Measurements from ENCODE around the gene LTBP1. TPM values are rescaled to one million over a fixed set of nuclear protein-coding genes. Genes with fewer than 3 reads are reported as not detected.

Gene LTBP1
- total RNA-seq, 1 experiment from 2014 or later, result 119 TPM

GRCh38 chr2:33380001-33380609 lies 433.4 kb downstream of the LTBP1 start:
- DNase-seq (ENCODE audit: unreplicated experiment), result peak; percentile 18
- Mint-ChIP-seq H3K4me1 (ENCODE audit: insufficient read depth, unreplicated experiment) (no peaks in the 10 kb centered on the region), H3K27me3 (ENCODE audit: insufficient read depth, unreplicated experiment) (no peaks in the 10 kb centered on the region), H3K27ac (ENCODE audit: low read depth, unreplicated experiment) (no peak overlapping the region), H3K36me3 (ENCODE audit: insufficient read depth, unreplicated experiment) (peaks cover 34% of the 10 kb centered on the region), H3K4me3 (ENCODE audit: unreplicated experiment) (no peak overlapping the region), H3K9me3 (ENCODE audit: unreplicated experiment) (no peaks in the 10 kb centered on the region)
- ChIA-PET POLR2A (interaction anchor here (0.7 to 0.8 kb wide), 2 partner anchors 11 to 822 kb away, joined by 3 read pairs; no protein-coding TSS in a partner anchor), CTCF (interaction anchor here (0.6 to 3.7 kb wide), 37 partner anchors 8 to 882 kb away, joined by 3 to 39 read pairs (median 3); partner anchors contain the start of gene FAM98A)
- TF ChIP-seq, protein P1, sequence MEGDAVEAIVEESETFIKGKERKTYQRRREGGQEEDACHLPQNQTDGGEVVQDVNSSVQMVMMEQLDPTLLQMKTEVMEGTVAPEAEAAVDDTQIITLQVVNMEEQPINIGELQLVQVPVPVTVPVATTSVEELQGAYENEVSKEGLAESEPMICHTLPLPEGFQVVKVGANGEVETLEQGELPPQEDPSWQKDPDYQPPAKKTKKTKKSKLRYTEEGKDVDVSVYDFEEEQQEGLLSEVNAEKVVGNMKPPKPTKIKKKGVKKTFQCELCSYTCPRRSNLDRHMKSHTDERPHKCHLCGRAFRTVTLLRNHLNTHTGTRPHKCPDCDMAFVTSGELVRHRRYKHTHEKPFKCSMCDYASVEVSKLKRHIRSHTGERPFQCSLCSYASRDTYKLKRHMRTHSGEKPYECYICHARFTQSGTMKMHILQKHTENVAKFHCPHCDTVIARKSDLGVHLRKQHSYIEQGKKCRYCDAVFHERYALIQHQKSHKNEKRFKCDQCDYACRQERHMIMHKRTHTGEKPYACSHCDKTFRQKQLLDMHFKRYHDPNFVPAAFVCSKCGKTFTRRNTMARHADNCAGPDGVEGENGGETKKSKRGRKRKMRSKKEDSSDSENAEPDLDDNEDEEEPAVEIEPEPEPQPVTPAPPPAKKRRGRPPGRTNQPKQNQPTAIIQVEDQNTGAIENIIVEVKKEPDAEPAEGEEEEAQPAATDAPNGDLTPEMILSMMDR (IDR thresholded peaks at IDR 0.05; ENCODE audit: unreplicated experiment), result peak; percentile 82
- intact Hi-C loops (cut with micrococcal nuclease), result loop anchor here (5.0 kb wide), 1 partner anchor 108 kb away; no protein-coding TSS in a partner anchor
- BruUV-seq (replicated peaks), result no TSS peak

GRCh38 chr2:33380719-33381118 lies 434.0 kb downstream of the LTBP1 start:
- no peaks in the 10 kb centered on the region for H3K9me3 Mint-ChIP-seq (ENCODE audit: unreplicated experiment)
- ChIA-PET POLR2A (interaction anchor here (0.8 kb wide), 1 partner anchor 10 kb away, joined by 3 read pairs; no protein-coding TSS in a partner anchor), CTCF (interaction anchor here (0.6 to 3.7 kb wide), 25 partner anchors 8 to 881 kb away, joined by 3 to 39 read pairs (median 3); partner anchors contain the start of gene FAM98A)
- no peaks in the 10 kb centered on the region for H3K27me3 Mint-ChIP-seq (ENCODE audit: insufficient read depth, unreplicated experiment)
- no peak overlapping the region for H3K27ac Mint-ChIP-seq (ENCODE audit: low read depth, unreplicated experiment)
- H3K4me1 Mint-ChIP-seq (ENCODE audit: insufficient read depth, unreplicated experiment), result no peaks in the 10 kb centered on the region
- no peak for DNase-seq (ENCODE audit: unreplicated experiment)
- intact Hi-C loops (cut with micrococcal nuclease), result loop anchor here (5.0 kb wide), 1 partner anchor 108 kb away; no protein-coding TSS in a partner anchor
- H3K4me3 Mint-ChIP-seq (ENCODE audit: unreplicated experiment), result no peak overlapping the region
- BruUV-seq (replicated peaks), result no TSS peak
- H3K36me3 Mint-ChIP-seq (ENCODE audit: insufficient read depth, unreplicated experiment), result peaks cover 40% of the 10 kb centered on the region
- TF ChIP-seq, protein P1 (IDR thresholded peaks at IDR 0.05; ENCODE audit: unreplicated experiment), result no peak

GRCh38 chr2:33381301-33381858 lies 434.6 kb downstream of the LTBP1 start:
- H3K27ac Mint-ChIP-seq (ENCODE audit: low read depth, unreplicated experiment), result no peak overlapping the region
- H3K27me3 Mint-ChIP-seq (ENCODE audit: insufficient read depth, unreplicated experiment), result no peaks in the 10 kb centered on the region
- intact Hi-C loops (cut with micrococcal nuclease), result loop anchor here (5.0 kb wide), 1 partner anchor 109 kb away; no protein-coding TSS in a partner anchor
- CTCF ChIA-PET, result interaction anchor here (0.6 to 3.7 kb wide), 7 partner anchors 10 to 364 kb away, joined by 3 to 39 read pairs (median 4); partner anchors contain the start of gene FAM98A
- no peaks in the 10 kb centered on the region for H3K4me1 Mint-ChIP-seq (ENCODE audit: insufficient read depth, unreplicated experiment)
- no TSS peak for BruUV-seq (replicated peaks)
- H3K4me3 Mint-ChIP-seq (ENCODE audit: unreplicated experiment), result no peak overlapping the region
- POLR2A ChIA-PET, result no interaction called here
- no peaks in the 10 kb centered on the region for H3K9me3 Mint-ChIP-seq (ENCODE audit: unreplicated experiment)
- DNase-seq (ENCODE audit: unreplicated experiment), result no peak
- H3K36me3 Mint-ChIP-seq (ENCODE audit: insufficient read depth, unreplicated experiment), result peaks cover 41% of the 10 kb centered on the region
- TF ChIP-seq, protein P1 (IDR thresholded peaks at IDR 0.05; ENCODE audit: unreplicated experiment), result no peak

- POLR2A ChIA-PET, result no interaction called here
- no TSS peak for BruUV-seq (replicated peaks)
- H3K4me1 Mint-ChIP-seq (ENCODE audit: insufficient read depth, unreplicated experiment), result no peaks in the 10 kb centered on the region
- CTCF ChIA-PET, result interaction anchor here (0.6 to 0.7 kb wide), 2 partner anchors 103 to 555 kb away, joined by 3 read pairs; no protein-coding TSS in a partner anchor
- H3K27me3 Mint-ChIP-seq (ENCODE audit: insufficient read depth, unreplicated experiment), result no peaks in the 10 kb centered on the region
- TF ChIP-seq, protein P1 (IDR thresholded peaks at IDR 0.05; ENCODE audit: unreplicated experiment), result no peak
- peaks cover 49% of the 10 kb centered on the region for H3K36me3 Mint-ChIP-seq (ENCODE audit: insufficient read depth, unreplicated experiment)
- H3K27ac Mint-ChIP-seq (ENCODE audit: low read depth, unreplicated experiment), result no peak overlapping the region
- no peak overlapping the region for H3K4me3 Mint-ChIP-seq (ENCODE audit: unreplicated experiment)
- no peaks in the 10 kb centered on the region for H3K9me3 Mint-ChIP-seq (ENCODE audit: unreplicated experiment)
- intact Hi-C loops (cut with micrococcal nuclease), result loop anchor here (5.0 kb wide), 1 partner anchor 112 kb away; no protein-coding TSS in a partner anchor
- DNase-seq (ENCODE audit: unreplicated experiment), result no peak
These were observed 437.3 kb downstream of the LTBP1 start for GRCh38 chr2:33383855-33384598.

Data from MCF 10A (cell line).